Skin epidermis (tissue), 12 donors: ENCODE measurements around the gene SLC23A1.
A peak's percentile ranks its signal among the peaks of the same experiment; 100 is the strongest.
"Not testable (repeated sequence)": the region's sequence is repeated elsewhere in the genome, so short reads cannot be mapped to it uniquely, and the experiment has no call there.

Experiments
- H3K27ac ChIP-seq, 21 experiments: fragments of 200-600 bp; sonication (generic) in 11 of 21; one replicate each; pipeline ENCODE4 v1.5.0; 2020; ENCODE audit warnings: mild to moderate bottlenecking in 3 of 21, inconsistent platforms in 2 of 21, moderate library complexity in 2 of 21
- H3K4me3 ChIP-seq, 7 experiments: fragments of 200-600 bp; sonication (generic) in 2 of 7; one replicate each; pipeline ENCODE4 v1.5.0; 2020; ENCODE audit warnings: inconsistent platforms in 2 of 7, mild to moderate bottlenecking in 2 of 7, moderate library complexity in 1 of 7

Gene SLC23A1

GRCh38 chr5:139409116-139409515, 26.0 kb upstream of the SLC23A1 start:
- not testable (repeated sequence) for H3K27ac ChIP-seq, H3K4me3 ChIP-seq

GRCh38 chr5:139408191-139408590, 25.1 kb upstream of the SLC23A1 start:
- H3K27ac ChIP-seq: peak overlapping the region in 1 of 21 experiments; percentile 26

GRCh38 chr5:139407517-139407916, 24.4 kb upstream of the SLC23A1 start:
- no peak overlapping the region for H3K4me3 ChIP-seq
- H3K27ac ChIP-seq: peak overlapping the region in 2 of 21 experiments; percentile 26 to 50

More at GRCh38 chr5:139408191-139408590, 25.1 kb upstream of the SLC23A1 start:
- H3K4me3 ChIP-seq: no peak overlapping the region

GRCh38 chr5:139406963-139407362, 23.9 kb upstream of the SLC23A1 start:
- Histone ChIP-seq H3K27ac (peak overlapping the region in 1 of 21 experiments; percentile 26), H3K4me3 (no peak overlapping the region)

- peak overlapping the region in 6 of 7 experiments; percentile 29 to 43 (median 36) for H3K4me3 ChIP-seq
- H3K27ac ChIP-seq: peak overlapping the region in 20 of 21 experiments; percentile 64 to 96 (median 87)
Measured at GRCh38 chr5:139404484-139404840, 21.4 kb upstream of the SLC23A1 start.

- H3K27ac ChIP-seq: peak within 1 kb of the TSS; percentile 41 to 96 (median 87)
Measured at GRCh38 chr5:139403787-139404483, 20.8 kb upstream of the SLC23A1 start, which contains the start of gene SPATA24. SPATA24 (minus strand) TSS chr5:139404089; CDS start chr5:139404060, 29 bp downstream.

GRCh38 chr5:139403418-139403786, 20.3 kb upstream of the SLC23A1 start:
- Histone ChIP-seq H3K27ac (peak overlapping the region; percentile 41 to 96 (median 87)), H3K4me3 (peak overlapping the region; percentile 29 to 43 (median 36))

More at GRCh38 chr5:139403787-139404483, 20.8 kb upstream of the SLC23A1 start, which contains the start of gene SPATA24:
- H3K4me3 ChIP-seq: peak within 1 kb of the TSS; percentile 29 to 43 (median 36)

GRCh38 chr5:139402561-139403158, 19.6 kb upstream of the SLC23A1 start:
- peak overlapping the region in 10 of 21 experiments; percentile 67 to 96 (median 88) for H3K27ac ChIP-seq
- H3K4me3 ChIP-seq: no peak overlapping the region

GRCh38 chr5:139401546-139401945, 18.4 kb upstream of the SLC23A1 start:
- Histone ChIP-seq H3K4me3 (no peak overlapping the region), H3K27ac (no peak overlapping the region)

- H3K27ac ChIP-seq: no peak overlapping the region
- H3K4me3 ChIP-seq: no peak overlapping the region
Measured at GRCh38 chr5:139399501-139400121, 16.5 kb upstream of the SLC23A1 start.

- no peak overlapping the region for H3K27ac ChIP-seq
- H3K4me3 ChIP-seq: no peak overlapping the region
Measured at GRCh38 chr5:139397921-139398320, 14.8 kb upstream of the SLC23A1 start.

GRCh38 chr5:139396691-139397090, 13.6 kb upstream of the SLC23A1 start:
- Histone ChIP-seq H3K27ac (no peak overlapping the region), H3K4me3 (no peak overlapping the region)

GRCh38 chr5:139395844-139396640, 12.9 kb upstream of the SLC23A1 start:
- no peak overlapping the region for H3K4me3 ChIP-seq
- H3K27ac ChIP-seq: no peak overlapping the region

GRCh38 chr5:139394654-139395566, 11.8 kb upstream of the SLC23A1 start, which contains the start of gene PROB1:
PROB1 (minus strand) TSS chr5:139395104; CDS start chr5:139395081, 23 bp downstream.
- H3K4me3 ChIP-seq: peak within 1 kb of the TSS; percentile 36 to 67 (median 51)
- H3K27ac ChIP-seq: peak within 1 kb of the TSS in 17 of 21 experiments; percentile 1 to 86 (median 63)

- Histone ChIP-seq H3K4me3 (peak overlapping the region; percentile 36 to 67 (median 51)), H3K27ac (peak overlapping the region in 17 of 21 experiments; percentile 1 to 86 (median 63))
Measured at GRCh38 chr5:139394123-139394653, 11.1 kb upstream of the SLC23A1 start.

GRCh38 chr5:139393497-139394122, 10.5 kb upstream of the SLC23A1 start:
- peak overlapping the region; percentile 36 to 67 (median 51) for H3K4me3 ChIP-seq
- peak overlapping the region in 14 of 21 experiments; percentile 16 to 86 (median 66) for H3K27ac ChIP-seq

- H3K4me3 ChIP-seq: peak overlapping the region; percentile 36 to 67 (median 51)
- peak overlapping the region in 18 of 21 experiments; percentile 7 to 86 (median 64) for H3K27ac ChIP-seq
Measured at GRCh38 chr5:139392678-139393496, 9.8 kb upstream of the SLC23A1 start.
